ENCODE results near the gene FOXP1.

The FOXP1 gene

DNA sequence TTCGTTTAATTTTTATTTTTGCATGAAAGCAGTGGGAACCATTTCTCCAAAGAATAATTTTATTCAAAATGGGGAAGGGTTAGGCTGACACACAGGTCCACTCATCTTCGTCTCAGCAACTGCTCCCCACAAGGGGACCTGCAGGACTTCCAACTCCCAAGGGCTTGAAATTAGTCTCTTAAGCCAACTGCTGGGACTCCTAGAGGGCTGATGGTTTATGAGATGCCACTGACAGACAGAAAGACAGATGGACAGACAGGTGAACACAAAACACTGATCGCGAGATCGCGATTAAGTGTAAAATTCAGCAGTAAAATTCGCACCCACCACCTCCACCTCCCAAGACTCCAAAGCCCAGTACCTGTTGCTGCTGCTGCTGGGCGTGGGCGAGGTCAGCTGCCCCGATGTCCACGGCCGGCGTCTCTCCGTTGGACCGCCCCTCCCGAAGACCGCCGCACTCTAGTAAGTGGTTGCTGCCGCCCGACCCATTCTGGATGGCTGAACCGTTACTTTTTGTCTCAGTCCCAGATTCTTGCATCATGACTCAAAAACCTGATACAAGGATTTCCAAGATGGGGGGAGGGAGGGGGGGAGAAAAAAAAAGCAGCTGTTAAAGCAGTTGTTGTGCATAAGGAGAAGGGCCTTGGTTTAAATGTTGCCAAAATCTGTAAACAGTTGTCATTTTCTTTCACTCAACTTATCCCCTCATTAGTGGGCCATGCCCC, 385.5 kb downstream of the FOXP1 start:
- DNase-seq, result no peak

DNA sequence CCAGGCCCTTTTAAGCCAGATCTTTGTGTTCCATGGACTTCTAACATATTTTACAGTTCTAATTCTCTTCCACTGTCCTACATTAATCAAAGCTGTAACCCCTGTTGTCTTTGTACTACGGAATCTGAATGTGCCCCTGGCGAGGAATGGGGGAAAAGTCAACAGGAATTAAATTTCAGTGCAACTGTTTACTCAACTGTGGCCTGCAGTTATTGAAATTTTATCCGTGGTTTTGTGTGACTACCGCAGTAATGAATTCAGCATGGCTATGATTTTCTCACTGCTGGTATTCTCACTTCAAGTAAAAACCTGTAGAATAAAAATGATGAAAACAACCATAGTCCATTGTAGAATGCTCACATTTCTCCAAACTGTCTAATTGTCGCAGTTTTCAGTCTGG, 388.0 kb downstream of the FOXP1 start:
- DNase-seq, result no peak

DNA sequence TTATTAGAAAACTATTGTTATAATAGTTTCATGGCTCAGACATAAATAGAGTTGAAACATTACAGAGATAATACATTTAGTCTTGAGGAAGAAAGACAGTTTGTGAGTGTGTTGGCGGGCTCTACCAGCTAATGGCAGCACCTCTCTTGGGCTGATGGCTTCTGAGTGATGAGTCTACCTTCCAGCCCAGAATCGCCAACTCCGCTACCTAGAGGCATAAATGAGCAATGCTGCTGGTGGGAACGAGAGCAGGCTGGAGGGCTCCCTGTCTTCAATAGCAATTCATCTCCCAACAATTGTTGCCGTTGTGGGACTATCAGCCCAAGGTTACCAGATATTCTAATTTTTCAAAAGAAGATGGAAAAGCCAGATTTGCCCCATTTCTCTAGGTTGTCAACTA, 388.7 kb downstream of the FOXP1 start:
- no peak for DNase-seq

DNA sequence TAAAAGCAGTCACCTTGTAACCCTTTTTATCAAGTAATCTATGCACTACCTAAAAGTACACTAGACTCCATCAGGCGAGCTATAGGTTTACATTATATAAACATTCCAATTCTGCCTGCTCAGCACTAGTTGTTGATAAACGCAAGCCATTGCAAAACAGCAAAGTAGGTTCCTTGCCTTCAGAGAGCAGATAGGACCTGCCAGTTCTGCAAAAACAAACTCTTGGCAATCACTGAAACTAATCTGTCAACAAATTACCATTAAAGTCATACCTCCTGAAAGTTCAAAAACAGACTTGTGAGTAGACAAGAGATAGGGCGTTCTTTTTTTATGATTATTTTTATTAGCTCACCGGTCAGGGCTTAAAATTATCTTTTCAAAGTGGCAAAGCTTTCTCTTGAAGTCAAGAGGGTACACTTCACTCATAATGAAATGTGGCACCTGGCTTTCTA, 392.5 kb downstream of the FOXP1 start:
- no peak for DNase-seq

- DNase-seq, result no peak
Observed at GRCh38 chr3:71189480-71189879, 394.0 kb downstream of the FOXP1 start.

DNA sequence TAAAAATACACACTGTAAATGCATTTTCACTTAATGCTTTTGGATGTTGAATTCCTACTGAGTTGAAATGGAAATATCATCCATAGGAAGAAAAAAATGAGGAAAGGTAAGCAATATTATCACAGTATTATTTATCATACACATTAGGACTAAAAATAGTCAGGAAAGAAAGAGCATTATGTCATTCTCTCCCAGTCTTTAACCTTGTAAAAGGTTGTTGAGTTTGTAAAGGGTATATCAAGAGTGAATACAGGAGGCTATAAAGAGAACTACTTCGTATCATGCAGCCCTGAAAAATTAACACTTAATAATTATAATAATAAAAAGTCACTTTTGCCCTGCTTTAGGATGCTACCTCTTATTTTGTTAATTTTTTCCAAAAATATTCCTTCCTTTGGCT, 395.8 kb downstream of the FOXP1 start:
- no peak for DNase-seq

GRCh38 chr3:71186801-71187200, 396.7 kb downstream of the FOXP1 start:
- no peak for DNase-seq

GRCh38 chr3:71185733-71186455, 397.6 kb downstream of the FOXP1 start:
- DNase-seq, result no peak

DNA sequence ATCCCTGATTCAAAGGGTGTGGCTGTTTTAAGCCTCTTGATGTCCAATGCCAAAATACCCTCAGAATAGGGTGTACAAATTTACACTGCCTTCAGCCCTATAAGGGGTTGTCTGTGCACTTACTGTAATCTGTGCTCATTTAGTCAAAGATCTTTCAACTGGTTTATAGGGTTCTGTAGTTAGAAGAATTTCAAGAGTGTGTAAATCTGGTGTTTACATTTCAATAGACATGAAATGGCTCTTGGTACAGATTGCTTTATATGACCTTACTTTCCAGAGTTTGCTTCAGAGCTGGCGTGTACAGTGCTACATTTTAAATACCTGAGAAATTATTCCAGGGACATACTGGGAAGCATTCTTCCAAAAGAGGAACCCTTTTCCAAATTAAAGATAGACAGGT, 399.3 kb downstream of the FOXP1 start:
- DNase-seq, result no peak

DNA sequence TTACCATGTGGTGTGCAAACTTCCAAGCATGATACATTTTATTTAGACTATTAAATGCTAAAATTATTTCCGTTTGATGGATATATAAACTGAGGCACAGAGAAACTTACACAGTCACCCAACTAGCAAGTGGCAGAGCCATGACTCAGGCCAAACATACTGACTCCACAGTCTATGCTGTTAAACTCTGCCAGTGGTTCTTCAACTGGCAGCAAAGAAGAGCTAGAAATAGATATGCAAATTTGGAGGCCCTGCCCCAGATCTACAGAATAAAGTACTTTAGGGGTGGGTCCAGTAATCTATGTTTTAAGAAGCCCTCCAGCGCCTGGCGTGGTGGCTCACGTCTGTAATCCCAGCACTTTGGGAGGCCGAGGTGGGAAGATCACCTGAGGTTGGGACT, 400.0 kb downstream of the FOXP1 start:
- DNase-seq, result no peak

DNA sequence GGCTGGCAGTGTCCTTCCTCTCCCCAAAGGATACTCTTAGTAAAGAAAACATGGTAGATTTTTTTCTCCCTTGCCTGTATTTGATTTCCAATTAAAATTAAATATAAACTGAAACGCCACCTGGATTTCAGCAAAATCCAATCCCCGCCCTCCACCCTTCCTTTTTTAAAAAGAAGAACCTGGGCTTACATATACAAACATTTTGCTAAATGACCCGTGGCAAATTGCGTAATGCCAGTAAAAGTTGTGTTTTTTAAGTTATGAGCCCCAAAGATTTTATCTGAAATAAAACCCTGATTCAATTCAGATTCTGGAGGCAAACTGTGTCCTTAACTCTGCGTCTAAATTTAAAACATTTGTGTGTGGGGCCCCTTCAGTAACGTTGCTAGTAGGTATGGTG, 403.0 kb downstream of the FOXP1 start:
- no peak for DNase-seq

- no peak for DNase-seq
Observed at GRCh38 chr3:71177375-71177774, 406.2 kb downstream of the FOXP1 start.

GRCh38 chr3:71176366-71176765, 407.2 kb downstream of the FOXP1 start:
- no peak for DNase-seq

DNA sequence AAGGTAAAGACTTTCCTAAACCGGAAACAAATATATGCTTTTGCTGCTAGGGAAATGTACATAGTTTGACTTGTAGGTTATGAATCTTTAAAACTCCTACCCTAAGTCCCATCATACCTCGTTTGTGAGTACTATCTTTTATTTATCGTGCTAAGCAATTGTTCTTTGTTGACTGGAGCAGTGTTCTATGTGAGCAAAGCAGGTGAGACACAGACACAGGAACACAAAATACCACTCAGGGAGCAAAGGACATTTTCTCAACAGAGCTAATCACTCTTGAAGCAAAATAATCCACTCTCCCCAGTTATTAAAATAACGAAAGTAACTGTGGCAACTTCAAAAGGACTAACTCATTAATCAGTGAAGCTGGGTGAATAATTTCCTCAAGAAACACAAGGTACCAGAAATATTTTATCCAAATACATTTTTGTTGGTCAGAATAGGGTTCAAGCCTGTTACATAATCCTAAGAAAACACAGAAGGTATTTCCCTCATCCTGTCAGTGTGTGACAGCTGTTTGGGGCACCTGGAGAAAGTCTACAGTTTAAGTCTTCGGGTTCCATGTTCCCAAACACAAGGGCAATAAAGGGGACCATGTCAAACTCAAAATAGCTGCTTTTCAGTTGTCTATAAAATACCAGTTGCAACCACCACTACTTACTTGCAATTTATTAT, 407.7 kb downstream of the FOXP1 start:
- no peak for DNase-seq

- no peak for DNase-seq
Observed at GRCh38 chr3:71172951-71173350, 410.6 kb downstream of the FOXP1 start.

DNA sequence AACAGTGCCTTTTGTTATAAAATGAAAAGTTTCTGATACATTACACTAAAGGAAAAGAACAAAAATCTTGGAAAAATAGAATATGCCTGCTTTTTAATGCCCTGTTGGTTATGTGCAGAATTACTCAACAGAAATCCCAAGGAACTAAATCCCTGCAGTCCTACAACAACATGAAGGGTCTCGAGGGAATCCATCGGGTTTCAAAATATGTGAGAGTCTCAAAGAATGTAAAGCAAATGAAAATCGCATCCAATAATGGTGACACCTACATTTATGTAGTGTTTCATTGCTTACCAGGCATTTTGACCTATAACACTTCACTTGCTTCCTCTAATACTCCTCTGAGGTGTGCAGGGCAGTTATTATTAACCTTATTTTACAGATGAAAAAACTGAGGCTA, 411.3 kb downstream of the FOXP1 start:
- no peak for DNase-seq

GRCh38 chr3:71171247-71171646, 412.3 kb downstream of the FOXP1 start:
- no peak for DNase-seq

DNA sequence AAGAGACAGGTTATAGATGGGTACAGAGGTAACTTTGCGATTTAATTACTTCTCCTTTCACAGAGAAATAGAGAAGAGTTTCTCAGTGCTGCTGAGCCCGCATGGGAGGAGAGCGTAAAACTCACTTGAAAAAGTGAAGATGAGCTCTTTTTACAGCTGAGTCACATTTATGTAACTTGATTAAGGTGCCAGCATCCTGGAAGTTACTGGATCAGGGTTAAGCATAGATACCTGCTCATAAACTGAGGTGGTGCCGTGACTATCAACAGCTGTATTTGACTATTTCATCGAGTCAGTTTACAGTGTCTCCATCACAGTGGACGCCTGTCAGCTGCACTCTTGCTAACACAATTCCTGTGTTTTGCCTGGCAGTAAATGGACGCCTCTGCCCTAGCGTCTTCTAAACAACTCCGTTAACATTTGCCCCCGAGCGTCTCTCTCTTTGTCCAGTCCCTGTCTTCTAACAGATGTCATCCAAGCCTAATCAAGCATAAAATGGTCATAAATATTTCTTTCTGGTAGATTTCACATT, 414.6 kb downstream of the FOXP1 start:
- no peak for DNase-seq

DNA sequence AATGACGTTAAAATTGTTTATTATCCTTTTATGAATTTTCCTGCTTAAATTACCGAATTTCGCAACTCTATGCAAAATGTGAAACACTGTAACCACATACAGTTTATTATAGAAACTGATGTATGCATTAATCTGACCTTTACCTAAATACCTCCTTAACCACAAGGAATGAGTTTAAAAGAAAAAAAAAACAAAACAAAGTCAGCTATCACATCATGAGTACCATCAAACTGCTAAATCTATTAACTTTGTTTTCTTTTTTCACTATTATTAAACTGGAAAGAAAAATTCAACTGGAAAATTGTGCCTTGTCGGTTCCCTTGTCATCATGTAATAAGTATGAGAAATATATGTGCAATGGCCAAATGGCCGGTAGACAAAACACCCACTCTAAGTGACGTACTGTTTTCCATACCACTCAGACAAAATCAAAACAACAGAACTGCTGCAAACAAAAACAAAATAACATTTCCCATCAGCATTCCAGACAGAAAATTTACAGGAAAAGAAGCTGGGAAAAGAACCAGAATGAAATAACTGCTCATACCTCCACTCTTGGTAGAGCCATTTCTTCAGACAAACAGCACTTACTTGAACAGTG, 415.3 kb downstream of the FOXP1 start:
- DNase-seq, result no peak

DNA sequence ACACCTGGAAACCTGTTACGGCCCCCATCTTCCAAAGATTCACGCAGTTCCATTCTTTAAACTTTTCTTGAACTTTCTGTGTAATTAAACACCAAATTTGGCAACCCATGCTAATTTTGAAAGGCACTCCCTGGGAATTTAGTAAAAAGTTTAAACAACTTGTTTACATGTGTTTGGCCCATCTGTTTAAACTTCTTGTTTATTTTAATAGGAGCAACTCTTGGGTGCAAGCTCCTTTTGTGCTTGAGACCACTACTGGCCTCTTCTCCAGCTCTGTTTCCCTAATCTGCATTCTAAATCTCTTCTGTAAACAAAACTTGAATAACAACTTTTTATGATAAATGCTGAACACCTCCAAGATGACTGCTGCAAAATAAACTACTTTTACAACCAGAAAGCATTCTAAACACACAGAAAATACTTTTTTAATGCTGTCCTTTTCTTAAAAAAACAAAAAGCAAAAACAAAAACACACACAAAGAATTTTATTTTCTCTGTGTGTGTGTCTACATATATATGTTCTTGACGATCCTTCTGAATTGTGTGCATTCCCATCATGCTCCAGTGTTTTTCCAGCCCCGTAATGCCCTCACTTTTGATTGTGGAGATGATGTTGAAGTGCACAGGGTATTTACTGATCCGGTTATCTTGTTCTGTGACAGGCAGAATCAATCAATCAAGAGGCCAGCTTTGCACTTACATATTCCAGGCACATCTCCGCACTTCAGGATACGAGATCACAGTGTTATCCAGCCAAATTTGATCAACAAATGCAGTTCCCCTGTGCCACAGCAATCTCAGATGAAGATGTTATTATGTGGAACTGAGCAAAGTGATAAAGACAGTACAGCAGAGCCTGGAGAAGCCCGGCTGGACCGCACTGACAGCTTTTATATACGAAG, 416.9 kb downstream of the FOXP1 start:
- DNase-seq, result no peak

- DNase-seq, result no peak
Observed at GRCh38 chr3:71164881-71165280, 418.6 kb downstream of the FOXP1 start.

DNA sequence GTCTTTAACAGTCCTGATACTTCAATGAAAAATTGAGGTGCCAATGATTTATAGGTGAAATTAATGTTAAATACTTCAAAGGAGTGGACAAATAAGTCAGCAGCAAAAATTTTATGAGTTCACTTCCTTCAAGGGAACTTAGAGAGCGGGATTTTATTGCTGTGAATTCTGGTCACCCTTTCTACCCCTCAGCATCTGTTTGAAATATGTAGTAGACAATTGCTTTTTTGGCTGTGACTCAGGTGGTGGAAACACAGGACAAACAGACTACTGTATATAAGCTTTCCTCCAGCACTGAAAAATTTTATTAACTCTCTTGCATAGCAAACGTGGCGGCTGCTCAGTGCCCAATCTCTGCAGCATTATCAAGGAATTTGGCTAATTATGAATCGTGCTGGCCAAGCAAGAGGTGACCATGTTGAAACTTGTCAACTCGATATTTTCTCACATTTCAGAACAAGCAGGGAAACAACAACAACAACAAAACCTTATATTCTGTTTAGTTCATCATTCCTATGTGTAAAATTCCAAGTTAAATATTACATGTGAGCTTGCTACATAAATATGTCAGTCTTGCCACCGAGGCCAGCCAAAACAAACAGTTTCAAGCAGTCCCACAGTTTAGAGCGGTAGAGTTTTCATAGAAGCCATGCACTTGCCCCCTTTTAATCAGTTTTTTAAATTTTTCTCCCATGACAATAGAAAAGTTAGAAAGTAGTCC, 420.2 kb downstream of the FOXP1 start:
- DNase-seq, result no peak

All from GF-D8 (cell line).